Measurements from ENCODE around the gene C1orf21. TPM values are rescaled to one million over a fixed set of nuclear protein-coding genes. Genes with fewer than 3 reads are reported as not detected.

Gene C1orf21
- total and polyA plus RNA-seq, 8 donors = 37.0 to 75.3 (median 47.3) TPM

- Histone ChIP-seq H3K27me3 (no peaks in the 10 kb centered on the region), H3K4me1 (no peaks in the 10 kb centered on the region), H3K4me3 (no peak overlapping the region), H3K27ac (no peak overlapping the region), H3K9me3 (no peaks in the 10 kb centered on the region), H3K36me3 (no peaks in the 10 kb centered on the region)
- ATAC-seq (no peak), DNase-seq (no peak)
- TF ChIP-seq, protein P1, sequence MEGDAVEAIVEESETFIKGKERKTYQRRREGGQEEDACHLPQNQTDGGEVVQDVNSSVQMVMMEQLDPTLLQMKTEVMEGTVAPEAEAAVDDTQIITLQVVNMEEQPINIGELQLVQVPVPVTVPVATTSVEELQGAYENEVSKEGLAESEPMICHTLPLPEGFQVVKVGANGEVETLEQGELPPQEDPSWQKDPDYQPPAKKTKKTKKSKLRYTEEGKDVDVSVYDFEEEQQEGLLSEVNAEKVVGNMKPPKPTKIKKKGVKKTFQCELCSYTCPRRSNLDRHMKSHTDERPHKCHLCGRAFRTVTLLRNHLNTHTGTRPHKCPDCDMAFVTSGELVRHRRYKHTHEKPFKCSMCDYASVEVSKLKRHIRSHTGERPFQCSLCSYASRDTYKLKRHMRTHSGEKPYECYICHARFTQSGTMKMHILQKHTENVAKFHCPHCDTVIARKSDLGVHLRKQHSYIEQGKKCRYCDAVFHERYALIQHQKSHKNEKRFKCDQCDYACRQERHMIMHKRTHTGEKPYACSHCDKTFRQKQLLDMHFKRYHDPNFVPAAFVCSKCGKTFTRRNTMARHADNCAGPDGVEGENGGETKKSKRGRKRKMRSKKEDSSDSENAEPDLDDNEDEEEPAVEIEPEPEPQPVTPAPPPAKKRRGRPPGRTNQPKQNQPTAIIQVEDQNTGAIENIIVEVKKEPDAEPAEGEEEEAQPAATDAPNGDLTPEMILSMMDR (IDR thresholded peaks at IDR 0.05) = no peak
- intact Hi-C loops (cut with DNase I) = no loop called here
These were observed 253.7 kb downstream of the C1orf21 start for GRCh38 chr1:184640505-184640904.

- DNase-seq (no peak), ATAC-seq (no peak)
- Histone ChIP-seq H3K27me3 (no peaks in the 10 kb centered on the region), H3K36me3 (no peaks in the 10 kb centered on the region), H3K27ac (no peak overlapping the region), H3K9me3 (no peaks in the 10 kb centered on the region), H3K4me1 (no peaks in the 10 kb centered on the region), H3K4me3 (no peak overlapping the region)
- TF ChIP-seq, protein P1 (IDR thresholded peaks at IDR 0.05) = no peak
- intact Hi-C loops (cut with DNase I) = no loop called here
These were observed 255.1 kb downstream of the C1orf21 start for GRCh38 chr1:184641894-184642293.

- intact Hi-C loops (cut with DNase I) = no loop called here
- TF ChIP-seq, protein P1 (IDR thresholded peaks at IDR 0.05) = no peak
- Histone ChIP-seq H3K36me3 (no peaks in the 10 kb centered on the region), H3K4me1 (no peaks in the 10 kb centered on the region), H3K4me3 (no peak overlapping the region), H3K27me3 (no peaks in the 10 kb centered on the region), H3K9me3 (no peaks in the 10 kb centered on the region), H3K27ac (no peak overlapping the region)
- DNase-seq (no peak), ATAC-seq (no peak)
These were observed 256.8 kb downstream of the C1orf21 start for GRCh38 chr1:184643661-184644060.

GRCh38 chr1:184644771-184645170 lies 257.9 kb downstream of the C1orf21 start:
- ATAC-seq (no peak), DNase-seq (no peak)
- Histone ChIP-seq H3K9me3 (no peaks in the 10 kb centered on the region), H3K4me3 (no peak overlapping the region), H3K4me1 (peaks cover 0 to 6% of the 10 kb centered on the region in 2 donors), H3K27me3 (no peaks in the 10 kb centered on the region), H3K36me3 (no peaks in the 10 kb centered on the region), H3K27ac (no peak overlapping the region)
- intact Hi-C loops (cut with DNase I) = no loop called here
- TF ChIP-seq, protein P1 (IDR thresholded peaks at IDR 0.05) = no peak

GRCh38 chr1:184646178-184646701 lies 259.4 kb downstream of the C1orf21 start:
- no peaks in the 10 kb centered on the region for H3K27me3 ChIP-seq
- no peaks in the 10 kb centered on the region for H3K36me3 ChIP-seq
- intact Hi-C loops (cut with DNase I) = no loop called here
- no peak for DNase-seq
- no peaks in the 10 kb centered on the region for H3K9me3 ChIP-seq
- TF ChIP-seq, protein P1 (IDR thresholded peaks at IDR 0.05) = no peak
- H3K4me1 ChIP-seq = peaks cover 0 to 6% of the 10 kb centered on the region in 2 donors
- ATAC-seq = no peak
- no peak overlapping the region for H3K27ac ChIP-seq
- no peak overlapping the region for H3K4me3 ChIP-seq

All from left lung (tissue), 10 donors.